Lung (tissue), 12 donors: ENCODE measurements around the gene HLCS. TPM values are rescaled to one million over a fixed set of nuclear protein-coding genes. Genes with fewer than 3 reads are reported as not detected.
A peak's percentile ranks its signal among the peaks of the same experiment; 100 is the strongest.

Source experiments
- ATAC-seq: fragments of 200-7000 bp; cut with Tn5 transposase; one replicate; pipeline ENCODE4 v1.9.1; 2020; ENCODE audit warnings: moderate number of reproducible peaks; ENCODE audit not compliant: insufficient read depth, low FRiP score
- DNase-seq, 3 donors: peaks; one replicate each; pipeline ENCODE4 v3.0.0-alpha.2; 2013 to 2017
- H3K27ac ChIP-seq, 2 donors: one replicate each; pipeline ENCODE4 v1.5.1; 2013; ENCODE audit warnings: mild to moderate bottlenecking in 2 of 2, moderate library complexity in 2 of 2, control low read depth in 1 of 2, inconsistent platforms in 1 of 2, low read depth in 1 of 2, low read length in 1 of 2
- H3K27me3 ChIP-seq, 3 donors: one replicate each; pipeline ENCODE4 v1.5.1; 2013; ENCODE audit warnings: low read length in 2 of 3; ENCODE audit not compliant: control insufficient read depth in 3 of 3, insufficient read depth in 3 of 3
- H3K36me3 ChIP-seq, 4 donors: one replicate each; pipeline ENCODE4 v1.5.1; 2013; ENCODE audit warnings: low read length in 4 of 4, mild to moderate bottlenecking in 1 of 4, moderate library complexity in 1 of 4; ENCODE audit not compliant: control insufficient read depth in 4 of 4, insufficient read depth in 4 of 4
- H3K4me1 ChIP-seq, 5 donors: one replicate each; pipeline ENCODE4 v1.5.1; 2013; ENCODE audit warnings: low read length in 5 of 5, mild to moderate bottlenecking in 2 of 5, moderate library complexity in 1 of 5; ENCODE audit not compliant: control insufficient read depth in 5 of 5, insufficient read depth in 5 of 5
- H3K4me3 ChIP-seq: one replicate; pipeline ENCODE4 v1.5.1; 2013; ENCODE audit warnings: mild to moderate bottlenecking, control low read depth, moderate library complexity
- H3K9ac ChIP-seq, 2 donors: one replicate each; pipeline ENCODE4 v1.5.1; 2013; ENCODE audit warnings: low read length in 2 of 2, control low read depth in 1 of 2; ENCODE audit not compliant: insufficient read depth in 1 of 2
- H3K9me3 ChIP-seq, 4 donors: one replicate each; pipeline ENCODE4 v1.5.1; 2013; ENCODE audit warnings: low read length in 3 of 4, mild to moderate bottlenecking in 1 of 4, moderate library complexity in 1 of 4; ENCODE audit not compliant: control insufficient read depth in 4 of 4, insufficient read depth in 3 of 4
- WGBS, 2 donors: extraction: QIAGEN DNeasy Blood & Tissue Kit; methylation state at CpG; one replicate each; pipeline ENCODE4 v1.1.7; 2013; 5-methylcytosine and 5-hydroxymethylcytosine counted together
- polyA plus RNA-seq, 2 donors: library from polyadenylated mRNA; stranded (reverse); fragments of 200-250 nt; gene quantifications; one replicate each; pipeline ENCODE4 v1.2.1, GENCODE V29; 2013
- total RNA-seq, 2 donors: library from RNA; depleted of rRNA in 1 of 2; stranded (reverse); fragments of >200 nt in 1 of 2; gene quantifications; one replicate each; pipeline ENCODE4 v1.2.1, GENCODE V29; 2014 to 2021
- TF ChIP-seq, protein P1 (sequence below): IDR thresholded peaks from 2 replicates; pipeline ENCODE4 v1.5.1; 2012; ENCODE audit warnings: mild to moderate bottlenecking; ENCODE audit errors: control extremely low read depth, extremely low read depth
- donor health status: control.
- donor health status: control.
- donor health status: Bipolar disorder and iron deficiency.
- donor health status: healthy.
- donor health status: DM: yes; HTN: yes; CAD: no.

The HLCS gene
- total and polyA plus RNA-seq, 4 donors: 5.0 to 28.8 (median 17.5) TPM

DNA sequence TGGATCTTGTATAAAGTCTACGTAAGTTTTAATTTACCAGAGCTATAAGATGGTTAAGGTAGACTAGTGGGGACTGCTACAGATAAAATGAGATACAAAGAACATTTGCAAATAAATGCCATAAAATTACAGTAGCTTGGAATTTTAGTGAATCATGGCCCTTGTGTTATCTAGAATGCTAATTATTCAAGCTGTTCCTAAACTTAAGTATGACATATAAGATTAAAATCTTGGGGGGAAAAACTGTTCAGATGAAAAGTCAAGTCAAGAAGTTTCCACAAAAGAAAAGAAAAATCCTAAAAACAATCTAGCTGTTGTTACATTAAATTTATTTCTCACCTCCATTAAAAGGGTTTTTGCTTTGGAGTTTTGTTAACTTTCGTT lies 215.9 kb downstream of the HLCS start:
- H3K36me3 ChIP-seq: peaks cover 0 to 5% (median 0%) of the 10 kb centered on the region in 4 donors

DNA sequence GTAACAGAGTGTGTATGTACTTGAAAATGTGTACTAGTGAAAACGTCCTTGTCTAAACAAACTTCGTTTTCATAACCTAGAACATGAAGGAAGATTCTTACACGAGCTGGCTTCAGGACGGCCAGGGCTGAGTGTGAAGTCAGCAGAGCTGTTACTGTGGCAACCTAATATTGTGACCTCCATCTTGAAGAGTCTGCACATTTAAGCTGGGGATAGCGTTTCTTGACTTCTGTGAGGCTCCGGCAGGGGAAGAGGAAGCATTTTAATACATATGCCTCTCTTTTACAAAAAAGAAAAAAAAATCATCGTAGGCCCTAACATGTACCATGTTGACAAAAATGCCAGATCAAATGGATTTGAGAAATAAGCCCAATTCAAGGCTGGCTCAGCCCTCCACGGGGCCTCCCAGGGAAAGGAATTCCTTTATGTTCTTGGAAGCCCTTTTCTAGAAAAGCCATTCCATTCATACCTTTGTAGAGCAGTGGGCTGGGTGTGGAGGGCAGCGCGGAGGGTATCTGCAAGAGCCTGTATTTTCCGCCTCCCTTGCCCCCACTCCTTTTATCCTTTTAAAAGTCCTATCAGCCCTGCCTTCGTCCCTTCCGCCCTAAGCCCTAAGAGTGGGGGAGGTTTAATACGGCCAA lies 216.4 kb downstream of the HLCS start:
- no peak overlapping the region for H3K4me3 ChIP-seq
- 79 to 81% methylated on average over 14 of the region's 14 CpGs for WGBS, 2 donors
- peaks cover 0 to 3% (median 0%) of the 10 kb centered on the region in 4 donors for H3K9me3 ChIP-seq
- no peak overlapping the region for H3K9ac ChIP-seq
- H3K36me3 ChIP-seq: peaks cover 0 to 5% (median 0%) of the 10 kb centered on the region in 4 donors
- no peak overlapping the region for H3K27ac ChIP-seq
- peaks cover 0 to 24% (median 7%) of the 10 kb centered on the region in 5 donors for H3K4me1 ChIP-seq
- TF ChIP-seq, protein P1, sequence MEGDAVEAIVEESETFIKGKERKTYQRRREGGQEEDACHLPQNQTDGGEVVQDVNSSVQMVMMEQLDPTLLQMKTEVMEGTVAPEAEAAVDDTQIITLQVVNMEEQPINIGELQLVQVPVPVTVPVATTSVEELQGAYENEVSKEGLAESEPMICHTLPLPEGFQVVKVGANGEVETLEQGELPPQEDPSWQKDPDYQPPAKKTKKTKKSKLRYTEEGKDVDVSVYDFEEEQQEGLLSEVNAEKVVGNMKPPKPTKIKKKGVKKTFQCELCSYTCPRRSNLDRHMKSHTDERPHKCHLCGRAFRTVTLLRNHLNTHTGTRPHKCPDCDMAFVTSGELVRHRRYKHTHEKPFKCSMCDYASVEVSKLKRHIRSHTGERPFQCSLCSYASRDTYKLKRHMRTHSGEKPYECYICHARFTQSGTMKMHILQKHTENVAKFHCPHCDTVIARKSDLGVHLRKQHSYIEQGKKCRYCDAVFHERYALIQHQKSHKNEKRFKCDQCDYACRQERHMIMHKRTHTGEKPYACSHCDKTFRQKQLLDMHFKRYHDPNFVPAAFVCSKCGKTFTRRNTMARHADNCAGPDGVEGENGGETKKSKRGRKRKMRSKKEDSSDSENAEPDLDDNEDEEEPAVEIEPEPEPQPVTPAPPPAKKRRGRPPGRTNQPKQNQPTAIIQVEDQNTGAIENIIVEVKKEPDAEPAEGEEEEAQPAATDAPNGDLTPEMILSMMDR: no peak
- ATAC-seq: no peak
- peak; percentile 74 to 85 (median 78) for DNase-seq
- H3K27me3 ChIP-seq: peaks cover 3 to 15% (median 6%) of the 10 kb centered on the region in 3 donors

More for the DNA sequence above, 215.9 kb downstream of the HLCS start:
- WGBS, 2 donors: 93 to 99% methylated on average over 2 of the region's 2 CpGs
- Histone ChIP-seq H3K27ac (no peak overlapping the region), H3K9me3 (peaks cover 0 to 3% (median 0%) of the 10 kb centered on the region in 4 donors), H3K27me3 (peaks cover 3 to 13% (median 6%) of the 10 kb centered on the region in 3 donors), H3K9ac (no peak overlapping the region), H3K4me1 (peaks cover 0 to 22% (median 5%) of the 10 kb centered on the region in 5 donors), H3K4me3 (no peak overlapping the region)
- DNase-seq (no peak), ATAC-seq (no peak)
- TF ChIP-seq, protein P1: no peak

DNA sequence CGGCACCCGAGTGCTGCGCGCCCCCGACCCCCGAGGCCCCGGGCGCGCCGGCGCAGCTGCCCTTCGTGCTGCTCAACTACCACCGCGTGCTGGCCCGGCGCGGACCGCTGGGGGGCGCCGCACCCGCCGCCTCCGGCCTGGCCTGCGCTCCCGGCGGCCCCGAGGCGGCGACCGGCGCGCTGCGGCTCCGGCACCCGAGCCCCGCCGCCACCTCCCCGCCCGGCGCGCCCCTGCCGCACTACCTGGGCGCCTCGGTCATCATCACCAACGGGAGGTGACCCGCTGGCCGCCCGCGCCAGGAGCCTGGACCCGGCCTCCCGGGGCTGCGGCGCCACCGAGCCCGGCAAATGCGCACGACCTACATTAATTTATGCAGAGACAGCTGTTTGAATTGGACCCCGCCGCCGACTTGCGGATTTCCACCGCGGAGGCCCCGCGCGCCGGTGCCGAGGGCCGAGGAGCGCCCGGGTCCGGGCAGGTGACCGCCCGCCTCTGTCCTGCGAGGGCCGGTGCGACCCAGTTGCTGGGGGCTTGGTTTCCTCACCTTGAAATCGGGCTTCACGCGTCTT lies 218.6 kb downstream of the HLCS start:
- Histone ChIP-seq H3K4me1 (peaks cover 0 to 32% (median 13%) of the 10 kb centered on the region in 5 donors), H3K9me3 (no peaks in the 10 kb centered on the region), H3K9ac (no peak overlapping the region), H3K36me3 (no peaks in the 10 kb centered on the region), H3K27ac (no peak overlapping the region), H3K4me3 (peak overlapping the region; percentile 37), H3K27me3 (peaks cover 3 to 15% (median 6%) of the 10 kb centered on the region in 3 donors)
- peak in 2 of 3 donors; percentile 74 to 80 for DNase-seq
- TF ChIP-seq, protein P1: no peak
- 2 to 6% methylated on average over 71 to 80 of the region's 80 CpGs for WGBS, 2 donors
- ATAC-seq: no peak
